IMR-90 (cell line): ENCODE results near the gene EDARADD.

Source experiments
- CEBPB ChIP-seq: IDR thresholded peaks from 2 replicates; pipeline ENCODE4 v1.6.1; 2012; ENCODE audit warnings: low read depth, low read length, improper control_type of control experiment
- MAFK ChIP-seq: IDR thresholded peaks from 2 replicates; pipeline ENCODE4 v1.6.1; 2012; ENCODE audit warnings: low read depth, low read length, improper control_type of control experiment
- POLR2A ChIP-seq: IDR thresholded peaks from 2 replicates; pipeline ENCODE4 v1.6.1; 2012; ENCODE audit warnings: mild to moderate bottlenecking, low read depth, low read length
- RFX5 ChIP-seq: IDR thresholded peaks from 2 replicates; pipeline ENCODE4 v1.8.0; 2012; ENCODE audit warnings: low read depth, mild to moderate bottlenecking, low read length, moderate library complexity
- TF ChIP-seq, protein P1 (sequence below): fragments of 150-350 bp; IDR thresholded peaks from 2 replicates; pipeline ENCODE4 v1.6.1; 2017; ENCODE audit warnings: mild to moderate bottlenecking, antibody characterized with exemption, low read length, low read depth
- TF ChIP-seq, protein P2 (sequence below): conservative IDR thresholded peaks from 2 replicates; pipeline ENCODE4 v1.5.1; 2012; ENCODE audit warnings: mild to moderate bottlenecking, low read depth, low read length, improper control_type of control experiment

DNA sequence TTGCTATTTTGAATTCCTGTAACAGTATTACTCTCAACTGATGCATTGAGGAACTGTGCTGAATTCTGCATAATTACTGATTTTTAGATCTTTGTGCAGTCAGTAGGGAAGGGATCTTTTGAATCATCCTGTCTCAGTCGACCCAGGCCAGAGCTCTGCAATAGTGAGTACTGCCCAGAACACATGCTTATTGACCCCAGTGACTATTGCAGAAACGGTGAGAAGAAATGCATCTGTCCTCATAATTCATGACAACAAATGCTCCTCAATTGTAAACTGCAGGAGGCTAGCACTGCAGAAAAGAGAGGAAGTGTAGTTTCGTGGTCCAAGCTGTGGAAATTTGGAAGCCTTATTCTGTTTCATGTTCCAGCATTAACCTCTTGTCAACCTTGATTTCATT is 19.6 kb downstream of the EDARADD start:
- TF ChIP-seq RFX5 (no peak), CEBPB (no peak), MAFK (no peak), POLR2A (no peak)
- TF ChIP-seq, protein P1, sequence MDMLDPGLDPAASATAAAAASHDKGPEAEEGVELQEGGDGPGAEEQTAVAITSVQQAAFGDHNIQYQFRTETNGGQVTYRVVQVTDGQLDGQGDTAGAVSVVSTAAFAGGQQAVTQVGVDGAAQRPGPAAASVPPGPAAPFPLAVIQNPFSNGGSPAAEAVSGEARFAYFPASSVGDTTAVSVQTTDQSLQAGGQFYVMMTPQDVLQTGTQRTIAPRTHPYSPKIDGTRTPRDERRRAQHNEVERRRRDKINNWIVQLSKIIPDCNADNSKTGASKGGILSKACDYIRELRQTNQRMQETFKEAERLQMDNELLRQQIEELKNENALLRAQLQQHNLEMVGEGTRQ = no peak
- TF ChIP-seq, protein P2, sequence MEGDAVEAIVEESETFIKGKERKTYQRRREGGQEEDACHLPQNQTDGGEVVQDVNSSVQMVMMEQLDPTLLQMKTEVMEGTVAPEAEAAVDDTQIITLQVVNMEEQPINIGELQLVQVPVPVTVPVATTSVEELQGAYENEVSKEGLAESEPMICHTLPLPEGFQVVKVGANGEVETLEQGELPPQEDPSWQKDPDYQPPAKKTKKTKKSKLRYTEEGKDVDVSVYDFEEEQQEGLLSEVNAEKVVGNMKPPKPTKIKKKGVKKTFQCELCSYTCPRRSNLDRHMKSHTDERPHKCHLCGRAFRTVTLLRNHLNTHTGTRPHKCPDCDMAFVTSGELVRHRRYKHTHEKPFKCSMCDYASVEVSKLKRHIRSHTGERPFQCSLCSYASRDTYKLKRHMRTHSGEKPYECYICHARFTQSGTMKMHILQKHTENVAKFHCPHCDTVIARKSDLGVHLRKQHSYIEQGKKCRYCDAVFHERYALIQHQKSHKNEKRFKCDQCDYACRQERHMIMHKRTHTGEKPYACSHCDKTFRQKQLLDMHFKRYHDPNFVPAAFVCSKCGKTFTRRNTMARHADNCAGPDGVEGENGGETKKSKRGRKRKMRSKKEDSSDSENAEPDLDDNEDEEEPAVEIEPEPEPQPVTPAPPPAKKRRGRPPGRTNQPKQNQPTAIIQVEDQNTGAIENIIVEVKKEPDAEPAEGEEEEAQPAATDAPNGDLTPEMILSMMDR = no peak
